ENCODE results near the gene SH3BP5L.

- TF ChIP-seq CTCF (IDR thresholded peaks at IDR 0.05): no peak
- TF ChIP-seq POLR2A (IDR thresholded peaks at IDR 0.05): no peak
Observed at GRCh38 chr1:248856176-248856575, 30.5 kb upstream of the SH3BP5L start.

Data from prostate gland (tissue), 2 donors.